Cardiac muscle cell (in vitro differentiated cells and primary cell): Measurements from ENCODE around the gene LRRC8A. TPM values are rescaled to one million over a fixed set of nuclear protein-coding genes. Genes with fewer than 3 reads are reported as not detected.
"Not testable (repeated sequence)": the region's sequence is repeated elsewhere in the genome, so short reads cannot be mapped to it uniquely, and the experiment has no call there.

Experiments used
- DNase-seq, 2 donors: peaks; one replicate each; pipeline versions ENCODE4 v3.0.0 to v3.0.0-alpha.2; 2010 to 2017; ENCODE audit warnings: low read depth in 1 of 2, low spot score in 1 of 2
- H3K27ac ChIP-seq: fragments of 200-600 bp; sonication (generic); 2 replicates; pipeline ENCODE4 v1.5.1; 2016
- H3K27me3 ChIP-seq: fragments of 200-600 bp; sonication (generic); 2 replicates; pipeline ENCODE4 v1.6.0; 2016; ENCODE audit warnings: control low read depth
- H3K36me3 ChIP-seq: fragments of 200-600 bp; sonication (generic); 2 replicates; pipeline ENCODE4 v1.5.1; 2016; ENCODE audit warnings: control low read depth
- H3K4me1 ChIP-seq: fragments of 200-600 bp; sonication (generic); 2 replicates; pipeline ENCODE4 v1.8.1; 2017; ENCODE audit warnings: low read depth, mild to moderate bottlenecking, mixed run types
- H3K4me3 ChIP-seq: fragments of 200-600 bp; sonication (generic); 2 replicates; pipeline ENCODE4 v1.5.1; 2016; ENCODE audit warnings: mild to moderate bottlenecking
- H3K9me3 ChIP-seq: fragments of 200-600 bp; sonication (generic); 2 replicates; pipeline ENCODE4 v1.5.1; 2017; ENCODE audit warnings: low read depth, mild to moderate bottlenecking, control low read depth
- CTCF ChIP-seq: IDR thresholded peaks from 2 replicates; pipeline ENCODE4 v1.5.1; 2012; ENCODE audit warnings: low read depth, mild to moderate bottlenecking, low read length
- polyA plus RNA-seq: library from polyadenylated mRNA; unstranded; fragments of >200 nt; fragmentation: Nextera tagmentation; extraction: Ambion mirVana; gene quantifications from 2 replicates; pipeline ENCODE4 v1.2.1, GENCODE V29; 2016
- total RNA-seq: library from RNA; depleted of rRNA; stranded (reverse); fragments of >200 nt; gene quantifications from 2 replicates; pipeline ENCODE4 v1.2.3, GENCODE V29; 2016

Gene LRRC8A
- total and polyA plus RNA-seq, 2 experiments from 2014 or later, result 28.6 to 55.8 TPM

GRCh38 chr9:128863647-128864046, 18.3 kb upstream of the LRRC8A start:
- H3K9me3 ChIP-seq, result no peaks in the 10 kb centered on the region
- peak overlapping the region; percentile 73 for H3K27ac ChIP-seq
- H3K36me3 ChIP-seq, result no peaks in the 10 kb centered on the region
- peak; percentile 69 to 80 for DNase-seq
- TF ChIP-seq CTCF, result peak; percentile 85
- no peak overlapping the region for H3K4me3 ChIP-seq
- no peaks in the 10 kb centered on the region for H3K27me3 ChIP-seq
- no peaks in the 10 kb centered on the region for H3K4me1 ChIP-seq

DNA sequence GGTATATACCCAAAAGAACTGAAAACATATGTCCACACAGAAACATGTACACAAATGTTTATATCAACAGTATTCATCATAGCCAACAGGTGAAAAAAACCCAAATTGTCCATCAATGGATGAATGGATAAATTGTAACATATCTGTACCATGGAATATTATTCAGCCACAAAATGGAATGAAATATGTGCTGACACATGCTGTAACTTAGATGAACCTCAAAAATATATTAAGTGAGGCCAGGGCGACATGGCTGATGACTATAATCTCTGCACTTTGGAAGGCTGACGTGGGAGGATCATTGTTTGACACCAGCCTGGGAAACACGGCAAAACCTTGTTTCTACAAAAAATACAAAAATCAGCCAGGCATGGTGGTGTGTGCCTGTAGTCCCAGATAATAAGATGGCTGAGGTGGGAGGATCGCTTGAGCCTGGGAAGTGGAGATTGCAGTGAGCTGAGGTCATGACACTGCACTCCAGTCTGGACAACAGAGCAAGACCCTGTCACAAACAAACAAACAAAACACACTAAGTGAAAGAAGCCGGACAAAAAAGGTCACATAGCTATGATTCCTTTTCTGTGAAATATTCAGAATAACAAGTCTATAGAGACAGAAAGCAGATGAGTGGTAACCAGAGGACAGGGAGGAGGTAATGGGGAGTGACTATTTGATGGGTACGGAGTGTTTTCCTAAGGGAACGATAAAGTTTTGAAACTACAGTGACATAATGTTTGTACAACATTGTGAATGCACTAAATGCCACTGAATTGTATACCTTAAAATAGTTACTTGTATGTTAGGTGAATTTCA, 11.6 kb upstream of the LRRC8A start:
- DNase-seq, result no peak
- Histone ChIP-seq H3K4me3 (no peak overlapping the region), H3K4me1 (no peaks in the 10 kb centered on the region), H3K9me3 (no peaks in the 10 kb centered on the region), H3K27me3 (no peaks in the 10 kb centered on the region), H3K36me3 (no peaks in the 10 kb centered on the region), H3K27ac (no peak overlapping the region)
- no peak for TF ChIP-seq CTCF

DNA sequence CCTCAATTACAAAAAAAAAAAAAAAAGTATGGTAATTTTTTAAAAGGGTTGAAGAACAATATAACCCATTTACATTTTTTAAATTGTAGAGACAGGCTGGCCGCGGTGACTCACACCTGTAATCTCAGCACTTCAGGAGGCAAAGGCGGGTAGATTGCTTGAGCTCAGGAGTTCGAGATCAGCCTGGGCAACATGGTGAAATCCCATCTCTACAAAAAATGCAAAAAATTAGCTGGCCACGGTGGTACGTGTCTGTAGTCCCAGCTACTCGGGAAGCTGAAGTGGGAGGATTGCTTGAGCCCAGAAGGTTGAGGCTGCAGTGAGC, 11.0 kb upstream of the LRRC8A start:
- H3K27me3 ChIP-seq, H3K36me3 ChIP-seq, H3K4me1 ChIP-seq, H3K4me3 ChIP-seq, DNase-seq, H3K9me3 ChIP-seq, H3K27ac ChIP-seq: not testable (repeated sequence)

DNA sequence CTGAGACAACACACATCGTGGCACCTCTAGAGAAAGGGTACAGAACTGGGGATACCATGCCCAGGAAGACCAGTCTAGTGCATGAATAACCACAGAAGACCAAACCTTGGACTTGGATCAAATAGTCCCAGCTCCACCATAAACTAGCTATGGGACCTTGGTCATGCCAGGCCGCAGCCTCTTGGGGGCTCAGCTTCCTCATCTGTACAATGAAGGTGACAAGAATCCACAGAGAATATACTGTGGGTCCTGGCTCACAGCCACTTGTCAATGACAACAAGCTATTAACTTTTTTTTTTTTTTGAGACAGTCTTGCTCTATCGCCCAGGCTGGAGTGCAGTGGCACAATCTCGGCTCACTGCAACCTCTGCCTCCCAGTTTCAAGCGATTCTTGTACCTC, 4.1 kb upstream of the LRRC8A start:
- H3K4me3 ChIP-seq, result no peak overlapping the region
- no peak for TF ChIP-seq CTCF
- H3K4me1 ChIP-seq, result no peaks in the 10 kb centered on the region
- H3K9me3 ChIP-seq, result no peaks in the 10 kb centered on the region
- H3K27ac ChIP-seq, result no peak overlapping the region
- H3K36me3 ChIP-seq, result no peaks in the 10 kb centered on the region
- DNase-seq, result no peak
- H3K27me3 ChIP-seq, result no peaks in the 10 kb centered on the region

DNA sequence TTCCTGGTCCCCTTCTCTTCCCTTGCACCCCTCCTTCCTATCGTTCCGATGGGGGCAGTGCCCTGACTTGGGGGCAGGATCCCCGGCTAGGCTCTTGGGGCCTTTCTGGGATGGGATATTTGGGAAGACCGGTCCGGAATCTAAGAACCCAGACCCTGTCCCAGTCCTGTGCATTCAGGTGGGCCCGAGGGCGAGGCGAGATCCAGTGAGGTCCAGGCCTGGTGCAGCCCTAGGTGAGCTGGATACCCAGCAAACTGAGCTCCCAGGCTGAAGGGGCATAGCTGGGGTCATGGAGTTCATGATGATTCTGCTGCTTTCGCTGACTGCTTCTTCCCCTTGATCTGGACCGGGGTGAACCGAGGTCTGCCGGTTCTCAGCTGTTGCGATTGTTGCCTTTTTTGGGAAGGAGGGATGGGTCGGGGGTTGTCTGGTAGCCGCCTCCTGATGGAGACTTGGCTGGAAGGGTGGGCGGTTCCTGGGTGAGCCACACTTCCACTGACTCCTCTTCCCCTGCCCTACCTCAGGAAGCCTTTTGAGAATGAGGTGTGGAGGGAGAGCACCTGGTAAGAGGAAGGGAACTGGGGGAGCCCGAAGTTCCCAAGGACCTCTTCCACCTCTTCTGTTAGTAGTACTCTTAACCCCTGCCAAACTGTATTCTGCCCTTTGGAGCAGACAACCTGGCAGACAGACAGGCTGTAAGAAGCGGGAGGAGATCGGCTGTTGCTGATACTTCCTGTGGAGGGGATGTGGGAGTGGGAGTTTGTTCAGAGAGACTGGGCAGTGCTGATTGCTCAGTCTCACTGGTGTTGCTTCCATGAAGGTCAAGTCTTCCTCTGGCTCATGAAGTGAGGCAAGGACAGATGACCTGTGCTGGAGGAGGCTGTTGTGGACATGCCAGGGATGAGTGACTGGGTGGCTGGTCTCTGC, 1.0 kb downstream of the LRRC8A start:
- H3K27ac ChIP-seq, result peak overlapping the region; percentile 92
- DNase-seq, result peak; percentile 39 to 58
- H3K9me3 ChIP-seq, result no peaks in the 10 kb centered on the region

More for the DNA sequence above, 1.0 kb downstream of the LRRC8A start:
- peaks cover 3% of the 10 kb centered on the region for H3K36me3 ChIP-seq
- peaks cover 9% of the 10 kb centered on the region for H3K4me1 ChIP-seq
- H3K4me3 ChIP-seq, result peak overlapping the region; percentile 82
- no peak for TF ChIP-seq CTCF
- no peaks in the 10 kb centered on the region for H3K27me3 ChIP-seq
